ENCODE results near the gene LRRC32.

DNA sequence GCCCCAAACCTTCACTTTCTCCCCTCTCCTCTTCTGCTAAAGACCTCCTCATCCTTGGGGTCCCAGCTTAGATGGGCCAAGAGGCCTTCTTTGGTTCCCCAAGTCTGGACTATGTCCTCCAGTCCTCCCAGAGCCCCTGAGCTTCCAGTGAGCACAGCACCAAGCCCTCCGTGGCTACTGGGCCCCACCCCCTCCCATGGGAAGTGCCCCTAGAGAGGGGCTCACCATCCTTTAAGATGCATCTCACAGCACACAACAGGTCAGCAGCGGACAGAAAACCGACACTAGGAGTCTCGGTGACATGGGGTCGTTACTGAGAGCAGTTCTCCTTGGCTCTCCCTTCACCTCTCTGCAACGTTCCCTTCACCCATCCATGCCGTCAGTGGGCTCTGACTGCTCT, 2.7 kb downstream of the LRRC32 start:
- TF ChIP-seq CTCF (IDR thresholded peaks at IDR 0.05 in 4 of 5, conservative IDR thresholded peaks at IDR 0.05 in 1 of 5) (no peak), POLR2A (IDR thresholded peaks at IDR 0.05) (no peak)
